WTC11 (cell line): Measurements from ENCODE around the gene AQP7.

Experiments used
- AFF4 ChIP-seq: sonication (generic); formaldehyde crosslinking; IDR thresholded peaks from 2 replicates; pipeline ENCODE4 v1.8.1; 2023; ENCODE audit warnings: mild to moderate bottlenecking, missing genetic modification reagents, borderline replicate concordance
- CBFB ChIP-seq: sonication (generic); formaldehyde crosslinking; IDR thresholded peaks from 2 replicates; pipeline ENCODE4 v1.8.1; 2022; ENCODE audit warnings: mild to moderate bottlenecking, low read depth, missing genetic modification reagents
- CREB1 ChIP-seq: sonication (generic); formaldehyde crosslinking; IDR thresholded peaks from 2 replicates; pipeline ENCODE4 v1.8.0; 2023; ENCODE audit warnings: mild to moderate bottlenecking, missing genetic modification reagents
- FOXJ3 ChIP-seq: sonication (generic); formaldehyde crosslinking; IDR thresholded peaks from 2 replicates; pipeline ENCODE4 v1.9.0; 2021; ENCODE audit warnings: missing genetic modification reagents, mild to moderate bottlenecking, borderline replicate concordance
- NR1H2 ChIP-seq: sonication (generic); formaldehyde crosslinking; IDR thresholded peaks from 2 replicates; pipeline ENCODE4 v1.9.0; 2021; ENCODE audit warnings: mild to moderate bottlenecking, moderate library complexity, missing genetic modification reagents
- PRDM15 ChIP-seq: sonication (generic); formaldehyde crosslinking; IDR thresholded peaks from 2 replicates; pipeline ENCODE4 v1.8.0; 2022; ENCODE audit warnings: missing genetic modification reagents
- SOX15 ChIP-seq: fragments of 250-450 bp; sonication (Bioruptor Pico); IDR thresholded peaks from 2 replicates; pipeline ENCODE4 v1.9.0; 2021; ENCODE audit warnings: mild to moderate bottlenecking
- TCF7 ChIP-seq: sonication (generic); formaldehyde crosslinking; IDR thresholded peaks from 2 replicates; pipeline ENCODE4 v1.8.0; 2022; ENCODE audit warnings: mild to moderate bottlenecking, low read depth, missing genetic modification reagents, moderate library complexity
- ZNF317 ChIP-seq: sonication (generic); formaldehyde crosslinking; IDR thresholded peaks from 2 replicates; pipeline ENCODE4 v1.8.1; 2023; ENCODE audit warnings: low read depth, mild to moderate bottlenecking, moderate library complexity, missing genetic modification reagents, borderline replicate concordance
- TF ChIP-seq, protein P1 (sequence below): fragments of 200-600 bp; IDR thresholded peaks from 2 replicates; pipeline ENCODE4 v1.8.0; 2022; ENCODE audit warnings: antibody characterized with exemption
- TF ChIP-seq, protein P2 (sequence below): sonication (generic); formaldehyde crosslinking; IDR thresholded peaks from 2 replicates; pipeline ENCODE4 v1.8.0; 2022; ENCODE audit warnings: mild to moderate bottlenecking, missing genetic modification reagents
- TF ChIP-seq, protein P3 (sequence below): fragments of 250-450 bp; sonication (Bioruptor Pico); IDR thresholded peaks from 2 replicates; pipeline ENCODE4 v1.9.0; 2021; ENCODE audit warnings: moderate library complexity, mild to moderate bottlenecking, inconsistent platforms, borderline replicate concordance

GRCh38 chr9:33450621-33451146 lies 48.3 kb upstream of the AQP7 start:
- TF ChIP-seq, protein P1, sequence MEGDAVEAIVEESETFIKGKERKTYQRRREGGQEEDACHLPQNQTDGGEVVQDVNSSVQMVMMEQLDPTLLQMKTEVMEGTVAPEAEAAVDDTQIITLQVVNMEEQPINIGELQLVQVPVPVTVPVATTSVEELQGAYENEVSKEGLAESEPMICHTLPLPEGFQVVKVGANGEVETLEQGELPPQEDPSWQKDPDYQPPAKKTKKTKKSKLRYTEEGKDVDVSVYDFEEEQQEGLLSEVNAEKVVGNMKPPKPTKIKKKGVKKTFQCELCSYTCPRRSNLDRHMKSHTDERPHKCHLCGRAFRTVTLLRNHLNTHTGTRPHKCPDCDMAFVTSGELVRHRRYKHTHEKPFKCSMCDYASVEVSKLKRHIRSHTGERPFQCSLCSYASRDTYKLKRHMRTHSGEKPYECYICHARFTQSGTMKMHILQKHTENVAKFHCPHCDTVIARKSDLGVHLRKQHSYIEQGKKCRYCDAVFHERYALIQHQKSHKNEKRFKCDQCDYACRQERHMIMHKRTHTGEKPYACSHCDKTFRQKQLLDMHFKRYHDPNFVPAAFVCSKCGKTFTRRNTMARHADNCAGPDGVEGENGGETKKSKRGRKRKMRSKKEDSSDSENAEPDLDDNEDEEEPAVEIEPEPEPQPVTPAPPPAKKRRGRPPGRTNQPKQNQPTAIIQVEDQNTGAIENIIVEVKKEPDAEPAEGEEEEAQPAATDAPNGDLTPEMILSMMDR, result no peak
- no peak for TF ChIP-seq ZNF317 (CRISPR knock-in tag)
- TF ChIP-seq, protein P2, sequence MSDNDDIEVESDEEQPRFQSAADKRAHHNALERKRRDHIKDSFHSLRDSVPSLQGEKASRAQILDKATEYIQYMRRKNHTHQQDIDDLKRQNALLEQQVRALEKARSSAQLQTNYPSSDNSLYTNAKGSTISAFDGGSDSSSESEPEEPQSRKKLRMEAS (CRISPR knock-in tag), result no peak
- TF ChIP-seq PRDM15 (CRISPR knock-in tag), result no peak
- no peak for TF ChIP-seq CBFB
- TF ChIP-seq SOX15 (CRISPR knock-in tag), result no peak
- TF ChIP-seq NR1H2 (CRISPR knock-in tag), result no peak
- no peak for TF ChIP-seq TCF7 (CRISPR knock-in tag)
- no peak for TF ChIP-seq FOXJ3 (CRISPR knock-in tag)
- TF ChIP-seq CREB1 (CRISPR knock-in tag), result no peak
- TF ChIP-seq, protein P3, sequence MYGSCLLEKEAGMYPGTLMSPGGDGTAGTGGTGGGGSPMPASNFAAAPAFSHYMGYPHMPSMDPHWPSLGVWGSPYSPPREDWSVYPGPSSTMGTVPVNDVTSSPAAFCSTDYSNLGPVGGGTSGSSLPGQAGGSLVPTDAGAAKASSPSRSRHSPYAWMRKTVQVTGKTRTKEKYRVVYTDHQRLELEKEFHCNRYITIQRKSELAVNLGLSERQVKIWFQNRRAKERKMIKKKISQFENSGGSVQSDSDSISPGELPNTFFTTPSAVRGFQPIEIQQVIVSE (CRISPR knock-in tag), result no peak
- TF ChIP-seq AFF4 (CRISPR knock-in tag), result no peak
